ENCODE data around the gene SLC10A7. TPM values are rescaled to one million over a fixed set of nuclear protein-coding genes. Genes with fewer than 3 reads are reported as not detected.

Gene SLC10A7
- total RNA-seq, 5 donors from 2014 or later (not counting 1 experiment from before 2014, with no cell fraction given) = 11.9 to 21.8 (median 16.1) TPM

- Mint-ChIP-seq H3K27me3 (no peaks in the 10 kb centered on the region), H3K9me3 (no peaks in the 10 kb centered on the region), H3K36me3 (peaks cover 41% of the 10 kb centered on the region), H3K4me1 (no peaks in the 10 kb centered on the region), H3K4me3 (no peak overlapping the region), H3K27ac (no peak overlapping the region)
- ATAC-seq (replicated peaks in 1 of 4) (no peak), DNase-seq (no peak)
- CTCF ChIA-PET = no interaction called here
- Histone ChIP-seq H3K4me1 (ENCODE audit: control insufficient read depth in 1 of 2, extremely low read depth in 1 of 2, insufficient read depth in 2 of 2, low read length in 2 of 2) (no peaks in the 10 kb centered on the region), H3K9me3 (no peaks in the 10 kb centered on the region), H3K27ac (ENCODE audit: low read length) (no peak overlapping the region), H3K4me3 (ENCODE audit: control insufficient read depth in 1 of 2, extremely low read depth in 1 of 2, low read length in 1 of 2) (no peak overlapping the region), H3K27me3 (replicated peaks in 1 of 2; ENCODE audit: control insufficient read depth in 2 of 2, extremely low read depth in 1 of 2, insufficient read depth in 2 of 2, low read length in 1 of 2) (no peaks in the 10 kb centered on the region), H3K36me3 (ENCODE audit: control insufficient read depth in 2 of 2, extremely low read depth in 1 of 2, insufficient read depth in 1 of 2, low read length in 1 of 2) (no peaks in the 10 kb centered on the region)
- WGBS (ENCODE audit: insufficient coverage) = 100% methylated on average over 1 of the region's 2 CpGs
- POLR2A ChIA-PET = no interaction called here
Measured at GRCh38 chr4:146302822-146303221, 218.9 kb downstream of the SLC10A7 start.

- POLR2A ChIA-PET = no interaction called here
- Histone ChIP-seq H3K9me3 (no peaks in the 10 kb centered on the region), H3K36me3 (ENCODE audit: control insufficient read depth in 2 of 2, extremely low read depth in 1 of 2, insufficient read depth in 1 of 2, low read length in 1 of 2) (no peaks in the 10 kb centered on the region), H3K27ac (ENCODE audit: low read length) (no peak overlapping the region), H3K4me1 (ENCODE audit: control insufficient read depth in 1 of 2, extremely low read depth in 1 of 2, insufficient read depth in 2 of 2, low read length in 2 of 2) (no peaks in the 10 kb centered on the region), H3K4me3 (ENCODE audit: control insufficient read depth in 1 of 2, extremely low read depth in 1 of 2, low read length in 1 of 2) (no peak overlapping the region), H3K27me3 (replicated peaks in 1 of 2; ENCODE audit: control insufficient read depth in 2 of 2, extremely low read depth in 1 of 2, insufficient read depth in 2 of 2, low read length in 1 of 2) (no peaks in the 10 kb centered on the region)
- CTCF ChIA-PET = interaction anchor here in 1 of 2 donors (0.6 kb wide), 1 partner anchor 843 kb away, joined by 7 read pairs; no protein-coding TSS in a partner anchor
- no peaks in the 10 kb centered on the region for H3K4me1 Mint-ChIP-seq
- no peak overlapping the region for H3K27ac Mint-ChIP-seq
- H3K9me3 Mint-ChIP-seq = no peaks in the 10 kb centered on the region
- H3K36me3 Mint-ChIP-seq = peaks cover 35% of the 10 kb centered on the region
- no peaks in the 10 kb centered on the region for H3K27me3 Mint-ChIP-seq
- no peak overlapping the region for H3K4me3 Mint-ChIP-seq
- ATAC-seq (replicated peaks in 1 of 4) = no peak
- 97% methylated on average over 3 of the region's 3 CpGs for WGBS (ENCODE audit: insufficient coverage)
- DNase-seq = no peak
Measured at GRCh38 chr4:146299607-146300006, 222.1 kb downstream of the SLC10A7 start.

GRCh38 chr4:146294776-146295175, 227.0 kb downstream of the SLC10A7 start:
- H3K27me3 ChIP-seq (replicated peaks in 1 of 2; ENCODE audit: control insufficient read depth in 2 of 2, extremely low read depth in 1 of 2, insufficient read depth in 2 of 2, low read length in 1 of 2) = no peaks in the 10 kb centered on the region
- Mint-ChIP-seq H3K36me3 (peaks cover 43% of the 10 kb centered on the region), H3K4me3 (no peak overlapping the region), H3K4me1 (no peaks in the 10 kb centered on the region), H3K27ac (no peak overlapping the region), H3K27me3 (no peaks in the 10 kb centered on the region), H3K9me3 (no peaks in the 10 kb centered on the region)
- H3K4me3 ChIP-seq (ENCODE audit: control insufficient read depth in 1 of 2, extremely low read depth in 1 of 2, low read length in 1 of 2) = no peak overlapping the region
- H3K9me3 ChIP-seq = no peaks in the 10 kb centered on the region
- no peak overlapping the region for H3K27ac ChIP-seq (ENCODE audit: low read length)
- ATAC-seq (replicated peaks in 1 of 4) (no peak), DNase-seq (no peak)
- H3K36me3 ChIP-seq (ENCODE audit: control insufficient read depth in 2 of 2, extremely low read depth in 1 of 2, insufficient read depth in 1 of 2, low read length in 1 of 2) = peaks cover 0 to 2% of the 10 kb centered on the region in 2 donors
- no CpG with 5 or more reads among the region's 2 CpGs for WGBS (ENCODE audit: insufficient coverage)
- H3K4me1 ChIP-seq (ENCODE audit: control insufficient read depth in 1 of 2, extremely low read depth in 1 of 2, insufficient read depth in 2 of 2, low read length in 2 of 2) = no peaks in the 10 kb centered on the region
- ChIA-PET CTCF (no interaction called here), POLR2A (no interaction called here)

- H3K4me3 ChIP-seq (ENCODE audit: control insufficient read depth in 1 of 2, extremely low read depth in 1 of 2, low read length in 1 of 2) = no peak overlapping the region
- POLR2A ChIA-PET = no interaction called here
- no CpG with 5 or more reads among the region's 2 CpGs for WGBS (ENCODE audit: insufficient coverage)
- no peaks in the 10 kb centered on the region for H3K4me1 Mint-ChIP-seq
- H3K9me3 Mint-ChIP-seq = no peaks in the 10 kb centered on the region
- H3K27me3 ChIP-seq (replicated peaks in 1 of 2; ENCODE audit: control insufficient read depth in 2 of 2, extremely low read depth in 1 of 2, insufficient read depth in 2 of 2, low read length in 1 of 2) = no peaks in the 10 kb centered on the region
- peaks cover 41% of the 10 kb centered on the region for H3K36me3 Mint-ChIP-seq
- H3K36me3 ChIP-seq (ENCODE audit: control insufficient read depth in 2 of 2, extremely low read depth in 1 of 2, insufficient read depth in 1 of 2, low read length in 1 of 2) = peaks cover 0 to 2% of the 10 kb centered on the region in 2 donors
- H3K9me3 ChIP-seq = no peaks in the 10 kb centered on the region
- no peaks in the 10 kb centered on the region for H3K4me1 ChIP-seq (ENCODE audit: control insufficient read depth in 1 of 2, extremely low read depth in 1 of 2, insufficient read depth in 2 of 2, low read length in 2 of 2)
- no peak overlapping the region for H3K4me3 Mint-ChIP-seq
- H3K27ac Mint-ChIP-seq = no peak overlapping the region
- ATAC-seq (replicated peaks in 1 of 4) (no peak), DNase-seq (no peak)
- no peak overlapping the region for H3K27ac ChIP-seq (ENCODE audit: low read length)
- no peaks in the 10 kb centered on the region for H3K27me3 Mint-ChIP-seq
- CTCF ChIA-PET = no interaction called here
Measured at GRCh38 chr4:146292508-146292907, 229.2 kb downstream of the SLC10A7 start.

- H3K27ac Mint-ChIP-seq = no peak overlapping the region
- no peak overlapping the region for H3K27ac ChIP-seq (ENCODE audit: low read length)
- H3K9me3 Mint-ChIP-seq = no peaks in the 10 kb centered on the region
- no peak overlapping the region for H3K4me3 Mint-ChIP-seq
- ATAC-seq (replicated peaks in 1 of 4) (no peak), DNase-seq (no peak)
- H3K36me3 Mint-ChIP-seq = peaks cover 39% of the 10 kb centered on the region
- POLR2A ChIA-PET = no interaction called here
- no peaks in the 10 kb centered on the region for H3K27me3 ChIP-seq (replicated peaks in 1 of 2; ENCODE audit: control insufficient read depth in 2 of 2, extremely low read depth in 1 of 2, insufficient read depth in 2 of 2, low read length in 1 of 2)
- H3K9me3 ChIP-seq = no peaks in the 10 kb centered on the region
- WGBS (ENCODE audit: insufficient coverage) = 100% methylated on average over 1 of the region's 1 CpG
- no peak overlapping the region for H3K4me3 ChIP-seq (ENCODE audit: control insufficient read depth in 1 of 2, extremely low read depth in 1 of 2, low read length in 1 of 2)
- no peaks in the 10 kb centered on the region for H3K4me1 ChIP-seq (ENCODE audit: control insufficient read depth in 1 of 2, extremely low read depth in 1 of 2, insufficient read depth in 2 of 2, low read length in 2 of 2)
- H3K27me3 Mint-ChIP-seq = no peaks in the 10 kb centered on the region
- H3K36me3 ChIP-seq (ENCODE audit: control insufficient read depth in 2 of 2, extremely low read depth in 1 of 2, insufficient read depth in 1 of 2, low read length in 1 of 2) = peaks cover 0 to 2% of the 10 kb centered on the region in 2 donors
- no peaks in the 10 kb centered on the region for H3K4me1 Mint-ChIP-seq
- CTCF ChIA-PET = no interaction called here
Measured at GRCh38 chr4:146291313-146291712, 230.4 kb downstream of the SLC10A7 start.

- Histone ChIP-seq H3K9me3 (no peaks in the 10 kb centered on the region), H3K27ac (ENCODE audit: low read length) (no peak overlapping the region), H3K36me3 (ENCODE audit: control insufficient read depth in 2 of 2, extremely low read depth in 1 of 2, insufficient read depth in 1 of 2, low read length in 1 of 2) (no peaks in the 10 kb centered on the region), H3K27me3 (replicated peaks in 1 of 2; ENCODE audit: control insufficient read depth in 2 of 2, extremely low read depth in 1 of 2, insufficient read depth in 2 of 2, low read length in 1 of 2) (no peaks in the 10 kb centered on the region), H3K4me1 (ENCODE audit: control insufficient read depth in 1 of 2, extremely low read depth in 1 of 2, insufficient read depth in 2 of 2, low read length in 2 of 2) (no peaks in the 10 kb centered on the region), H3K4me3 (ENCODE audit: control insufficient read depth in 1 of 2, extremely low read depth in 1 of 2, low read length in 1 of 2) (no peak overlapping the region)
- ChIA-PET POLR2A (interaction anchor here in 1 of 2 donors (0.5 kb wide), 1 partner anchor 13 kb away, joined by 4 read pairs; no protein-coding TSS in a partner anchor), CTCF (no interaction called here)
- no peak for ATAC-seq (replicated peaks in 1 of 4)
- H3K27ac Mint-ChIP-seq = no peak overlapping the region
- H3K27me3 Mint-ChIP-seq = no peaks in the 10 kb centered on the region
- peaks cover 27% of the 10 kb centered on the region for H3K36me3 Mint-ChIP-seq
- no peaks in the 10 kb centered on the region for H3K4me1 Mint-ChIP-seq
- 82% methylated on average over 2 of the region's 4 CpGs for WGBS (ENCODE audit: insufficient coverage)
- no peak for DNase-seq
- H3K9me3 Mint-ChIP-seq = no peaks in the 10 kb centered on the region
- no peak overlapping the region for H3K4me3 Mint-ChIP-seq
Measured at GRCh38 chr4:146288193-146288592, 233.5 kb downstream of the SLC10A7 start.

GRCh38 chr4:146285037-146285436, 236.7 kb downstream of the SLC10A7 start:
- H3K36me3 ChIP-seq (ENCODE audit: control insufficient read depth in 2 of 2, extremely low read depth in 1 of 2, insufficient read depth in 1 of 2, low read length in 1 of 2) = no peaks in the 10 kb centered on the region
- no peaks in the 10 kb centered on the region for H3K9me3 ChIP-seq
- H3K27ac Mint-ChIP-seq = no peak overlapping the region
- H3K36me3 Mint-ChIP-seq = peaks cover 19% of the 10 kb centered on the region
- H3K27me3 Mint-ChIP-seq = no peaks in the 10 kb centered on the region
- ChIA-PET POLR2A (no interaction called here), CTCF (no interaction called here)
- no peaks in the 10 kb centered on the region for H3K4me1 ChIP-seq (ENCODE audit: control insufficient read depth in 1 of 2, extremely low read depth in 1 of 2, insufficient read depth in 2 of 2, low read length in 2 of 2)
- DNase-seq = no peak
- no peak for ATAC-seq (replicated peaks in 1 of 4)
- H3K27ac ChIP-seq (ENCODE audit: low read length) = no peak overlapping the region
- no peak overlapping the region for H3K4me3 ChIP-seq (ENCODE audit: control insufficient read depth in 1 of 2, extremely low read depth in 1 of 2, low read length in 1 of 2)
- no peaks in the 10 kb centered on the region for H3K4me1 Mint-ChIP-seq
- no peak overlapping the region for H3K4me3 Mint-ChIP-seq
- H3K27me3 ChIP-seq (replicated peaks in 1 of 2; ENCODE audit: control insufficient read depth in 2 of 2, extremely low read depth in 1 of 2, insufficient read depth in 2 of 2, low read length in 1 of 2) = no peaks in the 10 kb centered on the region
- H3K9me3 Mint-ChIP-seq = no peaks in the 10 kb centered on the region

All from T-cell (primary cell).